Activated naive CD8-positive, alpha-beta T cell treated with anti-CD3 and anti-CD28 coated beads, Interleukin-2, amount 10 ng/mL, durations not matched to agents 7 days and 5 days (primary cell): ENCODE measurements around the gene SMTNL1. TPM values are rescaled to one million over a fixed set of nuclear protein-coding genes. Genes with fewer than 3 reads are reported as not detected.

ENCODE experiments used
- ATAC-seq: fragments of 150-1000 bp; cut with Tn5 transposase; one replicate; pipeline ENCODE4 v1.10.0; 2021; ENCODE audit warnings: low read depth, moderate library complexity
- POLR2A ChIA-PET: fragments of 350-600 bp; sonication (Branson Sonifier 250); formaldehyde crosslinking; loops from one replicate; lab custom pipeline; 2021; ENCODE audit warnings: antibody characterized with exemption; lab: Charles Lee
- DNase-seq: peaks from one replicate; pipeline ENCODE4 v3.0.0; 2021
- H3K27ac Mint-ChIP-seq: one replicate; pipeline ENCODE4 v1.8.0; 2022; ENCODE audit warnings: mild to moderate bottlenecking, mixed read lengths
- H3K27me3 Mint-ChIP-seq: one replicate; pipeline ENCODE4 v1.8.0; 2022; ENCODE audit warnings: mild to moderate bottlenecking, moderate library complexity, mixed read lengths
- H3K36me3 Mint-ChIP-seq: one replicate; pipeline ENCODE4 v1.8.0; 2021; ENCODE audit warnings: mild to moderate bottlenecking, mixed read lengths
- H3K4me1 Mint-ChIP-seq: one replicate; pipeline ENCODE4 v1.8.0; 2021; ENCODE audit warnings: mixed read lengths
- H3K4me3 Mint-ChIP-seq: one replicate; pipeline ENCODE4 v1.8.0; 2022; ENCODE audit warnings: mild to moderate bottlenecking, moderate library complexity, mixed read lengths
- H3K9me3 Mint-ChIP-seq: one replicate; pipeline ENCODE4 v1.8.0; 2021; ENCODE audit warnings: mixed read lengths
- total RNA-seq, 2 experiments: library from RNA; stranded (reverse); gene quantifications; one replicate each; pipeline ENCODE4 v1.2.3, GENCODE V29; 2021

The SMTNL1 gene, protein sequence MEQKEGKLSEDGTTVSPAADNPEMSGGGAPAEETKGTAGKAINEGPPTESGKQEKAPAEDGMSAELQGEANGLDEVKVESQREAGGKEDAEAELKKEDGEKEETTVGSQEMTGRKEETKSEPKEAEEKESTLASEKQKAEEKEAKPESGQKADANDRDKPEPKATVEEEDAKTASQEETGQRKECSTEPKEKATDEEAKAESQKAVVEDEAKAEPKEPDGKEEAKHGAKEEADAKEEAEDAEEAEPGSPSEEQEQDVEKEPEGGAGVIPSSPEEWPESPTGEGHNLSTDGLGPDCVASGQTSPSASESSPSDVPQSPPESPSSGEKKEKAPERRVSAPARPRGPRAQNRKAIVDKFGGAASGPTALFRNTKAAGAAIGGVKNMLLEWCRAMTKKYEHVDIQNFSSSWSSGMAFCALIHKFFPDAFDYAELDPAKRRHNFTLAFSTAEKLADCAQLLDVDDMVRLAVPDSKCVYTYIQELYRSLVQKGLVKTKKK
- total RNA-seq: not detected

DNA sequence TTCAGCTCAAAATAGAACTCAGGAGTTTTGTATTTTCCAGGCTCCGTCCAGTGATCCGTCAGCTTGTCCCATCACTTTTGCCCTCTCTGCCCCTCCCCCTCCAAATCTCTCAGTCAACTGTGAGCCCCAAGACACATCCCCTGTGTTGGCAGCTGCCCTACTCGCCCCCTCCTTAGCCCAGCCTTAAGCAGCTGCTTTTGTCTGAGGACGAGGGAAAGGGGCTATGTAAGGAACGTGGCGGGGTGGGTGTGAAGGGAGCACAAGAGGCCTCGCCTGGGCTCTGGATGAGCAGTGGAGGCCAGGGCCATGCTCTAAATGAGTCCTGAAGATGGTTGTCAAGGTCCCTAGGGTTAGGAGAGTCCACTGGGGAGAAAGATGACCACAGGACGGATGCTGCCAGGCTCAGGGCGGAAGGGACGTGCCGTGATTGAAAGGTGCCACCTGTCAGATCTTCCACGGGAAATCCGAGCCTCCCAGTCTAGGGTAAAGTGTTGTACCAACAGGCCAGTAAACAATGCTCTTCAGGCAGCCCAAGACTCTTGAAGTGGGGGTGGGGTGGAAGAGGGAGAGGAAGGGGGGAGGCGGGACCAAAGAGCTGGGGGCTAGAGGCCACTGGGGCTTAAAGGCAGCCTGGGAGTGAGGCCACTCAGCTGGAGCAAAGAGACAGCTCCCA, at the start of gene SMTNL1:
TSS of gene SMTNL1 (plus strand) at position 649 of the 673 bp plus-strand sequence. CDS start 5,048 bp downstream, outside the sequence.
- no peaks in the 10 kb centered on the region for H3K27me3 Mint-ChIP-seq
- DNase-seq: no peak
- H3K4me3 Mint-ChIP-seq: no peak within 1 kb of the TSS
- H3K36me3 Mint-ChIP-seq: peaks cover 13% of the 10 kb centered on the region
- peaks cover 1% of the 10 kb centered on the region for H3K4me1 Mint-ChIP-seq
- H3K27ac Mint-ChIP-seq: peak within 1 kb of the TSS; percentile 7
- ATAC-seq: no peak
- H3K9me3 Mint-ChIP-seq: no peaks in the 10 kb centered on the region
- POLR2A ChIA-PET: no interaction called here

DNA sequence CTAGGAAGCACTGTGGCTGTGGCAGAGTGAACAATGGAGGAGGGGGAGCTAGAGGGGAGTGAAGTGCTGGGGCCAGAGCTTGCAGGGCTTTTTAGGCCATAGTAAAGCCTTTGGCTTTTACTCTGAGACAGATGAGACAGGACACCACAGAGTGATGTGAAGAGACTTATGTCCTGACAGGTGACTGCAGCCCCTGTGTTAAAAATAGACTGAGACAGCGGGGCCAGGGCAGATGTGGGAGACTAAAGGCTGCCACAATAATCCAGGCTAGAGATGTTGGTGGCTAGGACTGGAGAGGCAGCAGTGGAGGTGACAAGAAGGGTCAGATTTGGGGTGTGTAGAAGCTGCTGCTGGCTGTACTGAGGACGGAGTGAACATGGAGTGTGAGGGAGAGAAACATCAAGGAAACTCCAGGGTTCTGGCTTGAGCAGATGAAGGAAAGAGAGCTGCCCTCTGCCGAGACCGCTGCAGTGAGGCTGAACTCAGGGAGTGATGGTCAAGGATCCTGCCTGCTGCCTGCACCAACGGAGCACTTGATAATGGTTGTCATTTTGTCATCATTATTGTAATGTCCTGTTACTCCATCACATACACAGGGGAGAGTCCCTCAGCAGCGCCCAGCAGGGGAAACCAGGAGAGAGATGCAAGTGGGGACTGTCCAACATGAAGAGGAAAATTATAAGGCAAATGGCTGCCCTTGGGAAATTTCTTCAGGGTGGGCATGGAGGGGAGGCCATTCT, 49.3 kb upstream of the SMTNL1 start:
- H3K27ac Mint-ChIP-seq: peak overlapping the region; percentile 30
- POLR2A ChIA-PET: no interaction called here

GRCh38 chr11:57490456-57491248, 46.7 kb upstream of the SMTNL1 start:
- H3K4me3 Mint-ChIP-seq: no peak overlapping the region
- H3K4me1 Mint-ChIP-seq: peaks cover 13% of the 10 kb centered on the region
- no peaks in the 10 kb centered on the region for H3K9me3 Mint-ChIP-seq
- POLR2A ChIA-PET: interaction anchor here (0.6 kb wide), 1 partner anchor 26 kb away, joined by 3 read pairs; no protein-coding TSS in a partner anchor
- H3K27me3 Mint-ChIP-seq: no peaks in the 10 kb centered on the region
- no peak overlapping the region for H3K27ac Mint-ChIP-seq
- peaks cover 9% of the 10 kb centered on the region for H3K36me3 Mint-ChIP-seq
- DNase-seq: no peak
- no peak for ATAC-seq

More for the DNA sequence above, 49.3 kb upstream of the SMTNL1 start:
- Mint-ChIP-seq H3K27me3 (peaks cover 7% of the 10 kb centered on the region), H3K9me3 (no peaks in the 10 kb centered on the region), H3K4me1 (peaks cover 3% of the 10 kb centered on the region), H3K36me3 (peaks cover 8% of the 10 kb centered on the region), H3K4me3 (no peak overlapping the region)
- no peak for ATAC-seq
- DNase-seq: no peak

- no peak overlapping the region for H3K4me3 Mint-ChIP-seq
- POLR2A ChIA-PET: interaction anchor here (1.0 kb wide), 1 partner anchor 23 kb away, joined by 3 read pairs; no protein-coding TSS in a partner anchor
- no peaks in the 10 kb centered on the region for H3K27me3 Mint-ChIP-seq
- H3K36me3 Mint-ChIP-seq: peaks cover 5% of the 10 kb centered on the region
- no peak overlapping the region for H3K27ac Mint-ChIP-seq
- H3K9me3 Mint-ChIP-seq: no peaks in the 10 kb centered on the region
- DNase-seq (peak; percentile 81), ATAC-seq (peak; percentile 72)
- peaks cover 15% of the 10 kb centered on the region for H3K4me1 Mint-ChIP-seq
These were observed 45.9 kb upstream of the SMTNL1 start for GRCh38 chr11:57491371-57492061.

- DNase-seq (peak; percentile 76), ATAC-seq (peak; percentile 82)
- Mint-ChIP-seq H3K27me3 (no peaks in the 10 kb centered on the region), H3K36me3 (peaks cover 14% of the 10 kb centered on the region), H3K4me1 (peaks cover 15% of the 10 kb centered on the region), H3K4me3 (no peak overlapping the region), H3K9me3 (no peaks in the 10 kb centered on the region), H3K27ac (peak overlapping the region; percentile 88)
- POLR2A ChIA-PET: interaction anchor here (0.6 to 2.9 kb wide), 10 partner anchors 8 to 153 kb away, joined by 3 to 29 read pairs (median 4); partner anchors contain the start of genes SLC43A1, TIMM10 and UBE2L6
These were observed 43.6 kb upstream of the SMTNL1 start for GRCh38 chr11:57493507-57494503.

GRCh38 chr11:57496109-57496820, 41.1 kb upstream of the SMTNL1 start:
- Mint-ChIP-seq H3K4me1 (peaks cover 22% of the 10 kb centered on the region), H3K27ac (peak overlapping the region; percentile 54), H3K4me3 (no peak overlapping the region), H3K27me3 (no peaks in the 10 kb centered on the region), H3K36me3 (peaks cover 18% of the 10 kb centered on the region), H3K9me3 (no peaks in the 10 kb centered on the region)
- POLR2A ChIA-PET: no interaction called here
- DNase-seq (no peak), ATAC-seq (no peak)

DNA sequence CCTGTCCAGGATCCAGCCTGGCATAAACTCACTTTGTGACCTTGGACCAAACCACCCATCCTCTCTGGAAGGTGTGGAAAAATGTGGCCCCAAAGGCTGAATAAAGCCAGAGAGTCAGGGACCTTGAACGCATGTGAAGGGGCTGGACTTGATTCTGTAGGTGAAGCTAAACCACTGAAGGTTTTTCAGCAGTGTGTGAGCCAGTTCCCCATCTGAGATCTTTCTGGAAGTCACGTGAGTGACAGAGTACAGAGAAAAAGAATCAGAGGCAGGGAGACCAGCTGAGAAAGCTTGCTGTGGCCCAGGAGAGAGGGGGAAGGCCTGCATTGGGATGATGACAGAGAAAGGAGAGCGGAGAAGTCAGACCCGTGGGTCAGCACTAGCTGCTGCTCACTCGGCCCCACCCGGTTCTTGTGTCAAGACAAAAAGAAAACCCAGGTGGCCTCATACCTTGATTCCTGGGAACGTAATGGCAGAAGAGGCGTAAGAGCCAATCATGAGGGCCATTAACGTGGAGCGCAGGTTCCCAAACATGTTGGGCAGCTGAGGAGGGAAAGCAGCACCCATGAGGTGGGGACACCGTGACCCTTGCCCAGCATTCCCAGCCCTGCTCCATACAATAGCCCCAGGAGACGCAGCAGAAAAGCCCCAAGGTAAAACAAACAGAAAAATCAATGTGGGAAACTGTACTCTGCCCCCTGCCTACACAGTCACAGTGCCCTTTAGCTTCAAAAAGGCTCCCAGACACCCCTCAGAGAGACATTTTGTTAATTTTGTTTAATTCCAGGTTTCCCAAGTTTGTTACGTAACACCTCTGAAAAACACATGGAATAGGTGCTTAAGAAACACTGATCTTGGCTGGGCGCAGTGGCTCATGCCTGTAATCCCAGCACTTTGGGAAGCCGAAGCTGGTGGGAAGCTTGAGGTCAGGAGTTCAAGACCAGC, 39.8 kb upstream of the SMTNL1 start:
- H3K27ac Mint-ChIP-seq: peak overlapping the region; percentile 34

DNA sequence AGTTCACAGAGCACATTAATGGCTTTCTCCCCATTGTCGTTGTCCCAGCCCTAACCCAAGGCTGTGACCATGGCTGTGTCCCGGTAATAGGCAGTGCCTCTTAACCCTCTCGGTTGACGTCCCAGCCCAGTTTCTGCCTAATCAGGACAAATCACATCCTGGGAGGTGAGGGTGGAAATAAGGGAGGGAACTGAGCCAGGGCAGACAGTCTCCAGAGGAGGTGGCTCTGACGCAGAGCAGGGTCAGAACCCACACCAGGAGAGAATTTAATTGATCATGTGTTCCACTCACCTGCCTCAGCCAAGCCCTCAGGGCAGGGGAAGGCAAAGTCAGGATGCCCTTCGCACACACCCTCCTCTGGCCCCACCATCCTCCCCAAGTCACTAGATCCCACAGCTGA, 38.9 kb upstream of the SMTNL1 start:
- DNase-seq: no peak
- H3K36me3 Mint-ChIP-seq: peaks cover 17% of the 10 kb centered on the region
- peaks cover 15% of the 10 kb centered on the region for H3K4me1 Mint-ChIP-seq
- POLR2A ChIA-PET: interaction anchor here (1.3 kb wide), 1 partner anchor 16 kb away, joined by 3 read pairs; no protein-coding TSS in a partner anchor
- no peak overlapping the region for H3K27ac Mint-ChIP-seq
- ATAC-seq: no peak
- H3K27me3 Mint-ChIP-seq: no peaks in the 10 kb centered on the region
- H3K4me3 Mint-ChIP-seq: no peak overlapping the region
- no peaks in the 10 kb centered on the region for H3K9me3 Mint-ChIP-seq

More for the DNA sequence above, 39.8 kb upstream of the SMTNL1 start:
- no peak for ATAC-seq
- H3K4me3 Mint-ChIP-seq: no peak overlapping the region
- H3K27me3 Mint-ChIP-seq: no peaks in the 10 kb centered on the region
- POLR2A ChIA-PET: no interaction called here
- no peaks in the 10 kb centered on the region for H3K9me3 Mint-ChIP-seq
- no peak for DNase-seq
- peaks cover 19% of the 10 kb centered on the region for H3K4me1 Mint-ChIP-seq
- peaks cover 18% of the 10 kb centered on the region for H3K36me3 Mint-ChIP-seq

DNA sequence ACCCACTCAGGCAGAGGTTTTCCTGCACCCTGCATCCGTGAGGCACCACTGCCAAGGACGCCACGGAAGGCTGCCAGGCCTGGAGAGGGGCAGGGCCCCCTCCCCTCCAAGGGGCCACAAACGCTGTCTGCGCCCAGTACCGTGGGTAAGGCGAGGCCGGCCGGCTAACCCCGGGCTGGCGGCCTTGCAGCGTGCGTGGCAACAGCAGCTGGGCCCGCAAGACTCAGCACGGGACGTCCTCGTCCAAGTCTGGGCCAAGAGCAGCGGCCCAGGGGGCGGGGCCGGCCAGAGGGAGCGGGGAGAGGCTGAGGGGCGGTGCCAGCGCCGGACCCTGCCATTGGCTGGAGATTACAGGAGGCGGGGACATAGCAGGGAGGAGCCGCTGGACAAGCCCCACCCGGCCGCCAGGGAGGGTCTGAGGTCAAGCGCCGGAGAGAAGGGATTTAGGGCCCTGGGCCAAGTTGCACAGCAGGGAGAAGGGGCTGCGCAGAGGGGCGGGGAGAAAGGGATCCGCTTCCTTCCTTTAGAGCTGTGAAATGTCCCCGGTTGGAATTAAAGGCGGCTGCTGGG, 37.9 kb upstream of the SMTNL1 start:
- peak; percentile 51 for DNase-seq
- peak; percentile 56 for ATAC-seq
- POLR2A ChIA-PET: interaction anchor here (1.1 to 1.3 kb wide), 2 partner anchors 15 to 16 kb away, joined by 3 to 4 read pairs; partner anchors contain the start of gene SLC43A1
- Mint-ChIP-seq H3K9me3 (no peaks in the 10 kb centered on the region), H3K27ac (no peak overlapping the region), H3K36me3 (peaks cover 15% of the 10 kb centered on the region), H3K4me1 (peaks cover 8% of the 10 kb centered on the region), H3K4me3 (no peak overlapping the region), H3K27me3 (no peaks in the 10 kb centered on the region)
